Ovary (tissue), 9 donors: ENCODE measurements around the gene PHPT1. TPM values are rescaled to one million over a fixed set of nuclear protein-coding genes. Genes with fewer than 3 reads are reported as not detected.
A peak's percentile ranks its signal among the peaks of the same experiment; 100 is the strongest.

Experiments used
- DNase-seq, 5 donors: peaks; one replicate each; pipeline ENCODE4 v3.0.0-alpha.2; 2019 to 2020
- H3K27ac ChIP-seq, 2 donors: fragments of 200-600 bp; one replicate each; pipeline versions ENCODE4 v1.5.1 to v1.8.0; 2019 to 2022
- H3K27me3 ChIP-seq: fragments of 200-600 bp; one replicate; pipeline ENCODE4 v1.8.0; 2022
- H3K36me3 ChIP-seq: fragments of 200-600 bp; sonication (generic); one replicate; pipeline ENCODE4 v1.5.1; 2019
- H3K4me1 ChIP-seq: one replicate; pipeline ENCODE4 v1.8.1; 2013; ENCODE audit warnings: mild to moderate bottlenecking, moderate library complexity; ENCODE audit not compliant: insufficient read depth
- H3K4me3 ChIP-seq: fragments of 200-600 bp; sonication (generic); one replicate; pipeline ENCODE4 v1.5.1; 2017
- H3K9me3 ChIP-seq, 2 donors: fragments of 200-600 bp in 1 of 2; sonication (generic) in 1 of 2; one replicate each; pipeline versions ENCODE4 v1.5.1 to v1.8.1; 2013 to 2019; ENCODE audit warnings: mild to moderate bottlenecking in 1 of 2, moderate library complexity in 1 of 2
- CTCF ChIP-seq, 3 donors: fragments of 450-650 bp in 2 of 3; fragments of 200-600 bp in 1 of 3; IDR thresholded peaks; one replicate each; pipeline versions ENCODE4 v1.5.1 to v1.8.0; 2016 to 2022; ENCODE audit warnings: antibody characterized with exemption in 3 of 3, mild to moderate bottlenecking in 1 of 3
- EP300 ChIP-seq: sonication (generic); formaldehyde crosslinking; IDR thresholded peaks from one replicate; pipeline ENCODE4 v1.6.1; 2017; ENCODE audit warnings: antibody characterized with exemption
- POLR2A ChIP-seq: fragments of 450-650 bp; IDR thresholded peaks from one replicate; pipeline ENCODE4 v1.6.1; 2017; ENCODE audit warnings: antibody characterized with exemption, mild to moderate bottlenecking, moderate library complexity
- WGBS, 3 donors: extraction: QIAGEN DNeasy Blood & Tissue Kit in 1 of 3; methylation state at CpG; one replicate each; pipeline versions ENCODE4 v1.1.5 to v1.1.7; 2013 to 2017; 5-methylcytosine and 5-hydroxymethylcytosine counted together
- intact Hi-C, 4 donors: fragments of 100-400 bp; cut with DNase I; formaldehyde crosslinking; loops; one replicate each; pipeline versions ENCODE4 v1.11.0 to v1.15.1; 2022 to 2023
- polyA plus RNA-seq, 2 donors: library from polyadenylated mRNA; stranded (reverse); fragments of 200-250 nt in 1 of 2; fragments of 350-450 nt in 1 of 2; fragmentation: Illumina TruSeq in 1 of 2; extraction: RNeasy Lipid Tissue Mini Kit (QIAGEN cat#74804) in 1 of 2; gene quantifications; one replicate each; pipeline ENCODE4 v1.2.3, GENCODE V29; 2013 to 2014
- total RNA-seq, 7 donors: library from RNA; depleted of rRNA in 2 of 7; stranded (reverse); fragments of >200 nt in 2 of 7; fragmentation: NEBNext Ultra II Directional in 3 of 7; extraction: Animal tissue kit (Norgen Biotek cat#: 25700) in 3 of 7; gene quantifications; one replicate each; pipeline versions ENCODE4 v1.1.0 to v1.2.4, GENCODE V29; 2016 to 2023
- donor health status: DM: no; HTN: no; CAD: no; lungs with moderate emphysema.
- donor health status: DM: no; HTN: no; CAD: no.
- donor health status: Bipolar disorder and iron deficiency.
- donor health status: DM: yes; HTN: yes; CAD: no.
- donor health status: DM: no; HTN: no; CAD: no.
- donor health status: DM: yes; HTN: yes; CAD: no.

Gene PHPT1
- total and polyA plus RNA-seq, 9 donors = 18.1 to 132 (median 76.8) TPM

DNA sequence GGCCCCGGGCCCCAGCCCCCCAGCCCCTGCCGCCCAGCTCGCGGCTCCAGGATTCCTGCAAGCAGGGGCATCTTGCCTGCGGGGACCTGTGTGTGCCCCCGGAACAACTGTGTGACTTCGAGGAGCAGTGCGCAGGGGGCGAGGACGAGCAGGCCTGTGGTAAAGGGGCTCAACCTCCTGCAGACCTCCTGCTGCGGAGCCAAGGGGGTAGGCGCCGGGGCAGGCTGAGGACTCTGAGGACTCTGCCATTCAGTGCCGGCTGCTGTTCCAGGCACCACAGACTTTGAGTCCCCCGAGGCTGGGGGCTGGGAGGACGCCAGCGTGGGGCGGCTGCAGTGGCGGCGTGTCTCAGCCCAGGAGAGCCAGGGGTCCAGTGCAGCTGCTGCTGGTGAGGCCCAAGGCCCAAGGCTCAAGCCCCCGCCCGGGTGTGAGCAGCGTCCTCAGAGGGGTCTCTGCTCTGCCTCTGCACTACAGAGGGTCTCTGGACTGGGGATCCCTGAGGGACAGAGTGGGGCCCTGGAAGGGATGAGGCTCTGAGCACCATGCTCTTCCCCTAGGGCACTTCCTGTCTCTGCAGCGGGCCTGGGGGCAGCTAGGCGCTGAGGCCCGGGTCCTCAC lies 6.4 kb downstream of the PHPT1 start:
- Histone ChIP-seq H3K9me3 (no peaks in the 10 kb centered on the region), H3K4me3 (no peak overlapping the region), H3K4me1 (peaks cover 3% of the 10 kb centered on the region), H3K27ac (no peak overlapping the region), H3K36me3 (no peaks in the 10 kb centered on the region), H3K27me3 (no peaks in the 10 kb centered on the region)
- WGBS, 3 donors = 63 to 77% (median 67%) methylated on average over 26 of the region's 26 CpGs
- peak in 4 of 5 donors; percentile 24 to 41 (median 32) for DNase-seq
- intact Hi-C loops = no loop called here
- TF ChIP-seq EP300 (no peak), POLR2A (no peak)

DNA sequence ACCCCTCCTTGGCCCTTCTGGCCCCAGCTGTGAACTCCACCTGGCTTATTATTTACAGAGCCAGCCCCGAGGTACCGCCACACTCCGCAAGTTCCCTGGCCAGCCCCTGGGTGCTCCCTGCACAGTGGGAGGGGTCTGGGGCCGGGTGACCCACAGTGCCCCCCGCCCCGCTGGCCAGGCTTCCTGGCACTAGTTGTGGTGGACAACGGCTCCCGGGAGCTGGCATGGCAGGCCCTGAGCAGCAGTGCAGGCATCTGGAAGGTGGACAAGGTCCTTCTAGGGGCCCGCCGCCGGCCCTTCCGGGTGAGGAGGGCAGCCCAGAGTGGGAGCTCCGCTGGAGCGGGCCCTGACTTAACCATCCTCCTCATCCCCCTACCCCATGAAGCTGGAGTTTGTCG lies 6.9 kb downstream of the PHPT1 start:
- 46 to 69% (median 65%) methylated on average over 9 to 15 of the region's 15 CpGs for WGBS, 3 donors
- no peak overlapping the region for H3K4me3 ChIP-seq
- no peaks in the 10 kb centered on the region for H3K36me3 ChIP-seq
- H3K9me3 ChIP-seq = no peaks in the 10 kb centered on the region
- no peak overlapping the region for H3K27ac ChIP-seq
- intact Hi-C loops = no loop called here
- peaks cover 3% of the 10 kb centered on the region for H3K4me1 ChIP-seq
- TF ChIP-seq EP300 (no peak), POLR2A (no peak), CTCF (IDR thresholded peaks at IDR 0.05) (no peak)
- peak in 4 of 5 donors; percentile 19 to 36 (median 28) for DNase-seq
- no peaks in the 10 kb centered on the region for H3K27me3 ChIP-seq

DNA sequence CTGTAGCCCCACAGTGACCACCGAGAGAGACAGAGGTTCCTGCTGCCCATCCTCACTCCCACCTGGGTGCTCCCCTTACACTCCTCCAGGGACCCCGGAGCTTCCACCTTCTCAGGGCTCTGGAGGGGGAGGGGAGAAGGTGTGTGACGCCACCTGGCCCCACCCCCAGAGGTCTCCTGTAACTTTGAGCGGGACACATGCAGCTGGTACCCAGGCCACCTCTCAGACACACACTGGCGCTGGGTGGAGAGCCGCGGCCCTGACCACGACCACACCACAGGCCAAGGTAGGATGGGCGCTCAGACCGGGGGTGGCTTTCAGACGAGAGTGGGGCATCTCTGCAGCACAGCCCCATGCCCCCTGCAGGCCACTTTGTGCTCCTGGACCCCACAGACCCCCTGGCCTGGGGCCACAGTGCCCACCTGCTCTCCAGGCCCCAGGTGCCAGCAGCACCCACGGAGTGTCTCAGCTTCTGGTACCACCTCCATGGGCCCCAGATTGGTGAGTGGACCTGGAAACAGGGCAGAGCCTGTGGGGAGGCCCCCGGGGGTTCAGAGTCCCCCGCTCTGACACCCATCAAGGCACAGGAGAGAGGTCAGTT lies 7.4 kb downstream of the PHPT1 start:
- no peaks in the 10 kb centered on the region for H3K9me3 ChIP-seq
- H3K4me1 ChIP-seq = peaks cover 3% of the 10 kb centered on the region
- H3K27me3 ChIP-seq = no peaks in the 10 kb centered on the region
- TF ChIP-seq POLR2A (no peak), EP300 (no peak), CTCF (IDR thresholded peaks at IDR 0.05) (no peak)
- intact Hi-C loops = no loop called here
- WGBS, 3 donors = 69 to 78% (median 73%) methylated on average over 13 to 14 of the region's 14 CpGs
- peak in 3 of 5 donors; percentile 16 to 35 (median 25) for DNase-seq
- H3K4me3 ChIP-seq = no peak overlapping the region
- no peak overlapping the region for H3K27ac ChIP-seq
- H3K36me3 ChIP-seq = no peaks in the 10 kb centered on the region

DNA sequence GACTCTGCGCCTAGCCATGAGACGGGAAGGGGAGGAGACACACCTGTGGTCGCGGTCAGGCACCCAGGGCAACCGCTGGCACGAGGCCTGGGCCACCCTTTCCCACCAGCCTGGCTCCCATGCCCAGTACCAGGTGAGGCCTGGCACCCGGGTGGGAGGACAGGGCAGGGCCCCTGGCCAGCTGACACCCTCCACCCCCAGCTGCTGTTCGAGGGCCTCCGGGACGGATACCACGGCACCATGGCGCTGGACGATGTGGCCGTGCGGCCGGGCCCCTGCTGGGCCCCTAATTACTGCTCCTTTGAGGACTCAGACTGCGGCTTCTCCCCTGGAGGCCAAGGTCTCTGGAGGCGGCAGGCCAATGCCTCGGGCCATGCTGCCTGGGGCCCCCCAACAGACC lies 8.0 kb downstream of the PHPT1 start:
- peak in 3 of 5 donors; percentile 21 to 39 (median 23) for DNase-seq
- intact Hi-C loops = no loop called here
- TF ChIP-seq EP300 (no peak), CTCF (IDR thresholded peaks at IDR 0.05) (no peak), POLR2A (no peak)

More for the DNA sequence above, 8.0 kb downstream of the PHPT1 start:
- 70 to 79% (median 71%) methylated on average over 14 to 19 of the region's 19 CpGs for WGBS, 3 donors
- Histone ChIP-seq H3K4me1 (peaks cover 3% of the 10 kb centered on the region), H3K4me3 (no peak overlapping the region), H3K9me3 (no peaks in the 10 kb centered on the region), H3K36me3 (no peaks in the 10 kb centered on the region), H3K27ac (no peak overlapping the region), H3K27me3 (no peaks in the 10 kb centered on the region)
